Nucleus accumbens (tissue), 56 donors: ENCODE measurements around the gene PRDM12.

Source experiments
- DNase-seq, 56 donors: peaks; one replicate each; lab custom pipeline; 2025; lab: John Stamatoyannopoulos, UW

PRDM12 gene

GRCh38 chr9:130663258-130663976, 977 bp upstream of the PRDM12 start:
- DNase-seq: no peak

GRCh38 chr9:130663977-130664250, 480 bp upstream of the PRDM12 start:
- DNase-seq: no peak

- DNase-seq: no peak
Measured at GRCh38 chr9:130665029-130665430, 636 bp downstream of the PRDM12 start.

GRCh38 chr9:130665431-130666392, 1.3 kb downstream of the PRDM12 start:
- DNase-seq: no peak

GRCh38 chr9:130666393-130667119, 2.2 kb downstream of the PRDM12 start:
- DNase-seq: no peak

GRCh38 chr9:130667120-130667435, 2.7 kb downstream of the PRDM12 start:
- no peak for DNase-seq

GRCh38 chr9:130668196-130668595, 3.8 kb downstream of the PRDM12 start:
- DNase-seq: no peak

- DNase-seq: no peak
Measured at GRCh38 chr9:130668659-130669058, 4.3 kb downstream of the PRDM12 start.

- no peak for DNase-seq
Measured at GRCh38 chr9:130669965-130670364, 5.6 kb downstream of the PRDM12 start.

GRCh38 chr9:130670644-130671043, 6.2 kb downstream of the PRDM12 start:
- DNase-seq: no peak

GRCh38 chr9:130672466-130672865, 8.1 kb downstream of the PRDM12 start:
- no peak for DNase-seq

- DNase-seq: no peak
Measured at GRCh38 chr9:130672933-130673615, 8.7 kb downstream of the PRDM12 start.

- DNase-seq: no peak
Measured at GRCh38 chr9:130675396-130675795, 11.0 kb downstream of the PRDM12 start.

GRCh38 chr9:130677252-130677651, 12.9 kb downstream of the PRDM12 start:
- DNase-seq: no peak

- peak in 42 of 56 donors; percentile 3 to 85 (median 50) for DNase-seq
Measured at GRCh38 chr9:130680836-130681768, 16.7 kb downstream of the PRDM12 start.

- peak in 18 of 56 donors; percentile 6 to 56 (median 28) for DNase-seq
Measured at GRCh38 chr9:130681769-130682420, 17.5 kb downstream of the PRDM12 start.

- peak in 50 of 56 donors; percentile 5 to 88 (median 52) for DNase-seq
Measured at GRCh38 chr9:130682421-130683121, 18.2 kb downstream of the PRDM12 start.

- no peak for DNase-seq
Measured at GRCh38 chr9:130685104-130685503, 20.7 kb downstream of the PRDM12 start.
